Spleen (tissue), 13 donors: Measurements from ENCODE around the gene PRDX3. TPM values are rescaled to one million over a fixed set of nuclear protein-coding genes. Genes with fewer than 3 reads are reported as not detected.

Experiments
- DNase-seq: peaks from one replicate; pipeline ENCODE4 v3.0.0-alpha.2; 2020
- H3K27ac ChIP-seq, 8 donors: fragments of 200-600 bp; sonication (generic) in 7 of 8; 1 replicate in 4 of 8; 2 replicates in 4 of 8; pipeline versions ENCODE4 v1.5.0 to v1.8.0; 2016 to 2021; ENCODE audit warnings: inconsistent platforms in 4 of 8, mild to moderate bottlenecking in 4 of 8, moderate library complexity in 1 of 8
- H3K27me3 ChIP-seq, 7 donors: fragments of 200-600 bp; sonication (generic) in 6 of 7; replicated peaks in 1 of 7; 1 replicate in 4 of 7; 2 replicates in 3 of 7; pipeline versions ENCODE4 v1.5.0 to v1.8.0; 2016 to 2021; ENCODE audit warnings: inconsistent platforms in 3 of 7, mild to moderate bottlenecking in 1 of 7
- H3K36me3 ChIP-seq, 6 donors: fragments of 200-600 bp; sonication (generic) in 5 of 6; 1 replicate in 4 of 6; 2 replicates in 2 of 6; pipeline versions ENCODE4 v1.5.0 to v1.8.0; 2016 to 2021; ENCODE audit warnings: inconsistent platforms in 2 of 6
- H3K4me1 ChIP-seq, 6 donors: fragments of 200-600 bp; sonication (generic) in 5 of 6; 1 replicate in 3 of 6; 2 replicates in 3 of 6; pipeline versions ENCODE4 v1.5.0 to v1.8.0; 2016 to 2021; ENCODE audit warnings: inconsistent platforms in 3 of 6
- H3K4me3 ChIP-seq, 8 donors: fragments of 200-600 bp; sonication (generic) in 7 of 8; 1 replicate in 4 of 8; 2 replicates in 4 of 8; pipeline versions ENCODE4 v1.5.0 to v1.8.0; 2016 to 2021; ENCODE audit warnings: inconsistent platforms in 4 of 8, mild to moderate bottlenecking in 4 of 8, moderate library complexity in 2 of 8
- H3K9me3 ChIP-seq, 8 donors: fragments of 200-600 bp; sonication (generic) in 7 of 8; 1 replicate in 4 of 8; 2 replicates in 4 of 8; pipeline versions ENCODE4 v1.5.0 to v1.8.0; 2016 to 2021; ENCODE audit warnings: inconsistent platforms in 4 of 8
- CTCF ChIP-seq, 11 experiments: fragments of 200-600 bp in 7 of 11; fragments of 450-650 bp in 4 of 11; sonication (generic) in 4 of 11; IDR thresholded peaks in 8 of 11; conservative IDR thresholded peaks in 3 of 11; 1 replicate in 7 of 11; 2 replicates in 4 of 11; pipeline versions ENCODE4 v1.4.0 to v1.8.0; 2016 to 2021; ENCODE audit warnings: antibody characterized with exemption in 11 of 11, inconsistent platforms in 4 of 11, mild to moderate bottlenecking in 1 of 11
- POLR2A ChIP-seq, 3 donors: fragments of 450-650 bp; IDR thresholded peaks; one replicate each; pipeline ENCODE4 v1.5.1; 2017; ENCODE audit warnings: antibody characterized with exemption in 3 of 3, mild to moderate bottlenecking in 1 of 3
- POLR2AphosphoS5 ChIP-seq, 3 donors: sonication (generic); formaldehyde crosslinking; IDR thresholded peaks; one replicate each; pipeline ENCODE4 v1.5.1; 2017; ENCODE audit warnings: antibody characterized with exemption in 3 of 3
- WGBS, 5 donors: extraction: QIAGEN DNeasy Blood & Tissue Kit in 3 of 5; methylation state at CpG; one replicate each; pipeline versions ENCODE4 v1.1.5 to v1.1.7; 2013 to 2018; 5-methylcytosine and 5-hydroxymethylcytosine counted together
- intact Hi-C: fragments of 100-400 bp; cut with DNase I; formaldehyde crosslinking; loops from one replicate; pipeline ENCODE4 v1.15.0; 2023; ENCODE audit warnings: low total_unique reads
- long read RNA-seq, 2 donors: transcript quantifications; one replicate each; lab custom pipeline, GENCODE V29; 2026
- polyA plus RNA-seq, 3 donors: library from polyadenylated mRNA; stranded (reverse); fragments of 200-250 nt; gene quantifications; one replicate each; pipeline ENCODE4 v1.2.1, GENCODE V29; 2013
- total RNA-seq, 7 donors: library from RNA; depleted of rRNA in 3 of 7; stranded (reverse); fragments of >200 nt in 3 of 7; fragmentation: NEBNext Ultra II Directional in 4 of 7; extraction: Animal tissue kit (Norgen Biotek cat#: 25700) in 4 of 7; gene quantifications; one replicate each; pipeline versions ENCODE4 v1.1.0 to v1.2.1, GENCODE V29; 2016 to 2021
- donor health status: healthy with polysubstance abuse.
- donor health status: DM: no; HTN: no; CAD: no; lungs with moderate emphysema.
- donor health status: DM: no; HTN: no; CAD: no.
- donor health status: Bipolar disorder and iron deficiency.
- donor health status: healthy.
- donor health status: DM: no; HTN: no; CAD: no.
- donor health status: DM: yes; HTN: yes; CAD: no.

Gene PRDX3
- 100 to 1,000 TPM in 3 of 7 donors, 10 to 100 TPM in 4; 77.5 to 138 (median 98.7) TPM for total RNA-seq
- polyA plus RNA-seq = 100 to 1,000 TPM in 1 of 3 donors, 10 to 100 TPM in 2; 61.9 to 130 (median 94.2) TPM
- long read RNA-seq, donor 1, transcript PRDX3-201 (7 exons, 1,591 nt) = major isoform, 88 of 106 reads
- long read RNA-seq, donor 1, partial matches to known transcripts = 14 of 106 reads
- long read RNA-seq, donor 1, other reads (novel, unspliced or antisense) = 0 of 106 reads
- long read RNA-seq, donor 2, transcript PRDX3-201 (7 exons, 1,591 nt) = major isoform, 88 of 94 reads
- long read RNA-seq, donor 2, partial matches to known transcripts = 0 of 94 reads
- long read RNA-seq, donor 2, other reads (novel, unspliced or antisense) = 5 of 94 reads

DNA sequence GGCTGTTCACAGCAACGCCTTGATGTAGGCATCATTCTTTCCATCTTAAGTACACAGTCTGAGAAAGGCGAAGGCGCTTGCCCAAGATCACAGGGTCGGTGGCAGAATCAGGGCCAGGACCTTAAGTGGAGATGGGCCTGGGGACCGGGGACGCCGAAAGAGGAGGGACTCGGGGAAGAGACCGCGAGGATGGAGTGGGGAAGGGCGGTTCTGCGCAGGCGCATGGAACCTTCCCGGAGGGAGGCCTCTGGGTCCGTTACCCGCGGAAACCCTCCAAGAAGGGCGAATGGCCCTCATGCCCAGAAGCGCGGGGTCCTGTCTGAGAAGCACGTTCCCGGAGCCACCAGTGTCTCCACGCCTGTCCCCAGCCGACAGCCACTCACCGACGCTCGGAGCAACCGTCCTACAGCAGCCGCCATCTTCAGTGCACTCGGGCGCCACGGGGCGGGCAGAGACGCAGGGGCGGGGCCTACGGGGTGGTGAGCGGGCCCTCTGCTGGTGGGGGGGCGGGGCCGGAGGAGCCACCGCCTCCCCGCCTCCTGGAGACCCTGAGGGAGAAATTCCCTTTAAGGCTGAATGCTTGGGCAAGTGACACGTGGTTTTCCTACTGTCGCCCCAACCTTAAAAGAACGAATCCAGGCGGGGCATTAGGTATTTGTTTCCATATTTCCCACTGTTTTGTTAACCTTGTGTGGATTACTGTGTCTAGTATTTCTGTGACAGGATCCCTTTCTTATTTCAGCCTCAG, at the start of gene PRDX3:
PRDX3 (minus strand) TSS at position 441 of the 748 bp plus-strand sequence; CDS start at position 419, 22 bp downstream.
- Histone ChIP-seq H3K4me1 (peaks cover 6 to 59% (median 29%) of the 10 kb centered on the region in 6 donors), H3K36me3 (peaks cover 0 to 35% (median 20%) of the 10 kb centered on the region in 6 donors), H3K9me3 (no peaks in the 10 kb centered on the region), H3K27ac (peak within 1 kb of the TSS; percentile 89 to 94 (median 92)), H3K27me3 (no peaks in the 10 kb centered on the region), H3K4me3 (peak within 1 kb of the TSS; percentile 69 to 85 (median 78))
- TF ChIP-seq CTCF (IDR thresholded peaks at IDR 0.05 in 8 of 11, conservative IDR thresholded peaks at IDR 0.05 in 3 of 11) (peak in 8 of 11 experiments; percentile 16 to 66 (median 48)), POLR2AphosphoS5 (IDR thresholded peaks at IDR 0.05) (peak; percentile 95 to 98 (median 97)), POLR2A (IDR thresholded peaks at IDR 0.05) (peak in 2 of 3 donors; percentile 42 to 56)
- 0 to 1% (median 0%) methylated on average over 25 to 45 of the region's 45 CpGs for WGBS, 5 donors
- intact Hi-C loops = no loop called here
- DNase-seq = peak; percentile 98

DNA sequence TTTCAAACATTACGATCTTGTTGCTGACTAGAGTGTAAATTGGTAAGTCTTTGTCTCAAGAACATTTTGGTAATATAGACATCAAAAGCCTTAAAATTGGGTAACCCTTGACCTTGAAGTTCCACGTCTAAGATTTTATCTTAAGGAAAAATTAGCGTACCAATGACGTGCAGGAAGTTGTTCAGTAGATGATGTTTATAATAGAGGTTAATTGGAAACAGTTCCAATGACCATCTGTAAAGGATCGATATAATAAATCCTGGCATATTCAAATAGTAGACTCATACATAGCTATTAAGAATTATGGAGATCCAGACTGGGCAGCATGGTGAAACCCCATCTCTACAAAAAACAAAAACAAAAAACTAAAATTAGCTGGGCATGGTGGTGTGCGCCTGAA, 49.2 kb upstream of the PRDX3 start:
- no peak for DNase-seq
- TF ChIP-seq POLR2AphosphoS5 (IDR thresholded peaks at IDR 0.05) (no peak), CTCF (IDR thresholded peaks at IDR 0.05 in 8 of 11, conservative IDR thresholded peaks at IDR 0.05 in 3 of 11) (no peak), POLR2A (IDR thresholded peaks at IDR 0.05) (no peak)
- H3K9me3 ChIP-seq = peaks cover 0 to 8% (median 0%) of the 10 kb centered on the region in 8 donors
- H3K4me1 ChIP-seq = peaks cover 1 to 51% (median 11%) of the 10 kb centered on the region in 6 donors
- no peak overlapping the region for H3K4me3 ChIP-seq
- no peaks in the 10 kb centered on the region for H3K36me3 ChIP-seq
- intact Hi-C loops = no loop called here
- H3K27me3 ChIP-seq = no peaks in the 10 kb centered on the region
- 86 to 90% (median 89%) methylated on average over 6 of the region's 6 CpGs for WGBS, 5 donors
- no peak overlapping the region for H3K27ac ChIP-seq

DNA sequence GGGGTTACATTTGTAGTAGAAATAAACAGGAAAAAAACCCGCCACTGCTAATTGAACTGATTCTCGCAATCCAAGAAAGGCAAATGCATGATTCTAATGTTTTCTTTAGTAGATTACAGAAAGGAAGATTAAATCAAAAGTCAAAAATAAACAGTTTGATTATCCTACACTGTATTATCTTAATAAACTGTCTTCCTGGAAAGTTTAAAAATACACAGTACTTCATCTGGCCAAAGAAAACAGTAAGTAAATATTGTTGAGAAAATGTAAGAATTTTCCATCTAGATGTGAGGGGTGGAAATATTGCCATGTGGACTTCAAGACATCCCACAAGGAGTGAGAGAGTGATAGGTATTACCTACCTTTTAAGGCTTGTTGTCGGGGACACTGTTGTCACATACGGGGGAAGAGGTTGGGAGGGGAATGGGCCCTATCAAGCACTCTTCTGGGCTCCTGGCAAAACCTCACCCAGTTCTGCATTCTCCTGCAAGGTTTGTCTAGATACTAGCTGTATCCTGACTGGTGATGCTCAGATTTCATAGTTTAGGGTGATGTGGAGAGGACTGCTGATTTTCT, 46.6 kb upstream of the PRDX3 start:
- TF ChIP-seq CTCF (IDR thresholded peaks at IDR 0.05 in 8 of 11, conservative IDR thresholded peaks at IDR 0.05 in 3 of 11) (no peak), POLR2AphosphoS5 (IDR thresholded peaks at IDR 0.05) (no peak), POLR2A (IDR thresholded peaks at IDR 0.05) (no peak)
- Histone ChIP-seq H3K9me3 (no peaks in the 10 kb centered on the region), H3K36me3 (no peaks in the 10 kb centered on the region), H3K27me3 (no peaks in the 10 kb centered on the region), H3K4me3 (no peak overlapping the region), H3K27ac (no peak overlapping the region), H3K4me1 (peaks cover 8 to 64% (median 29%) of the 10 kb centered on the region in 6 donors)
- DNase-seq = no peak
- intact Hi-C loops = no loop called here
- WGBS, 5 donors = 88 to 92% (median 88%) methylated on average over 4 of the region's 4 CpGs
